Fibroblast of lung (primary cell): Measurements from ENCODE around the gene DNAH14.

Experiments used
- EZH2 ChIP-seq: IDR thresholded peaks from 2 replicates; pipeline ENCODE4 v1.5.1; 2012; ENCODE audit warnings: low read length, control low read depth, mild to moderate bottlenecking; ENCODE audit errors: missing control alignments
- TF ChIP-seq, protein P1 (sequence below), 2 donors: IDR thresholded peaks in 1 of 2; conservative IDR thresholded peaks in 1 of 2; 1 replicate in 1 of 2; 2 replicates in 1 of 2; pipeline ENCODE4 v1.5.1; 2011 to 2012; ENCODE audit warnings: low read length in 2 of 2, control low read depth in 1 of 2, inconsistent platforms in 1 of 2, low read depth in 1 of 2, mild to moderate bottlenecking in 1 of 2

GRCh38 chr1:225201447-225201846 is 272.0 kb downstream of the DNAH14 start:
- TF ChIP-seq, protein P1, sequence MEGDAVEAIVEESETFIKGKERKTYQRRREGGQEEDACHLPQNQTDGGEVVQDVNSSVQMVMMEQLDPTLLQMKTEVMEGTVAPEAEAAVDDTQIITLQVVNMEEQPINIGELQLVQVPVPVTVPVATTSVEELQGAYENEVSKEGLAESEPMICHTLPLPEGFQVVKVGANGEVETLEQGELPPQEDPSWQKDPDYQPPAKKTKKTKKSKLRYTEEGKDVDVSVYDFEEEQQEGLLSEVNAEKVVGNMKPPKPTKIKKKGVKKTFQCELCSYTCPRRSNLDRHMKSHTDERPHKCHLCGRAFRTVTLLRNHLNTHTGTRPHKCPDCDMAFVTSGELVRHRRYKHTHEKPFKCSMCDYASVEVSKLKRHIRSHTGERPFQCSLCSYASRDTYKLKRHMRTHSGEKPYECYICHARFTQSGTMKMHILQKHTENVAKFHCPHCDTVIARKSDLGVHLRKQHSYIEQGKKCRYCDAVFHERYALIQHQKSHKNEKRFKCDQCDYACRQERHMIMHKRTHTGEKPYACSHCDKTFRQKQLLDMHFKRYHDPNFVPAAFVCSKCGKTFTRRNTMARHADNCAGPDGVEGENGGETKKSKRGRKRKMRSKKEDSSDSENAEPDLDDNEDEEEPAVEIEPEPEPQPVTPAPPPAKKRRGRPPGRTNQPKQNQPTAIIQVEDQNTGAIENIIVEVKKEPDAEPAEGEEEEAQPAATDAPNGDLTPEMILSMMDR (conservative IDR thresholded peaks at IDR 0.05 in 1 of 2, IDR thresholded peaks at IDR 0.05 in 1 of 2; ENCODE audit: low read depth in 1 of 2, low read length in 2 of 2) = no peak
- no peak for TF ChIP-seq EZH2
